ENCODE measurements around the gene TPM1. TPM values are rescaled to one million over a fixed set of nuclear protein-coding genes. Genes with fewer than 3 reads are reported as not detected.

Gene TPM1
- total and polyA plus RNA-seq, 9 of the 15 experiments (the other 6 are each of a cell fraction or from before 2014, with no cell fraction given): 8.1 to 53.9 (median 43.1) TPM

GRCh38 chr15:63030101-63030551 is 12.4 kb upstream of the TPM1 start:
- DNase-seq (ENCODE audit: extremely low read depth in 1 of 4, low spot score in 3 of 4): no peak
- Histone ChIP-seq H3K4me3 (no peak overlapping the region), H3K79me2 (ENCODE audit: control insufficient read depth, insufficient read depth, low read length) (no peaks in the 10 kb centered on the region), H3K9me3 (replicated peaks; ENCODE audit: control insufficient read depth, insufficient read depth, low read depth, low read length) (no peaks in the 10 kb centered on the region), H3K9me1 (ENCODE audit: control insufficient read depth, insufficient read depth, low read length) (peaks cover 3% of the 10 kb centered on the region), H3K36me3 (ENCODE audit: control insufficient read depth, insufficient read depth, low read length) (no peaks in the 10 kb centered on the region), H3K27me3 (ENCODE audit: control insufficient read depth in 2 of 2, insufficient read depth in 2 of 2, low read length in 2 of 2) (peaks cover 27 to 39% of the 10 kb centered on the region in 2 experiments), H3K4me1 (replicated peaks in 1 of 2; ENCODE audit: control insufficient read depth in 2 of 2, insufficient read depth in 2 of 2, low read length in 2 of 2) (no peaks in the 10 kb centered on the region), H3K27ac (ENCODE audit: extremely low read depth, low read depth, low read length) (no peak overlapping the region), H3K9ac (ENCODE audit: insufficient read depth in 1 of 2, low read depth in 2 of 2, low read length in 2 of 2) (no peak overlapping the region), H3K4me2 (ENCODE audit: insufficient read depth, low read length) (no peak overlapping the region), H2AFZ (ENCODE audit: low read depth, low read length) (no peak overlapping the region), H4K20me1 (replicated peaks; ENCODE audit: control insufficient read depth, insufficient read depth, low read length) (no peaks in the 10 kb centered on the region)
- intact Hi-C loops (cut with micrococcal nuclease): no loop called here
- POLR2A ChIA-PET: interaction anchor here (0.5 to 1.1 kb wide), 4 partner anchors 11 to 294 kb away, joined by 3 to 4 read pairs (median 3); no protein-coding TSS in a partner anchor
- CTCF ChIA-PET (ENCODE audit: low intra/inter-chr PET ratio): no interaction called here
- no peak for TF ChIP-seq E2F1 (CRISPR knock-in tag; IDR thresholded peaks at IDR 0.05)
- TF ChIP-seq JUNB (CRISPR knock-in tag; conservative IDR thresholded peaks at IDR 0.05): no peak
- TF ChIP-seq RBM17 (IDR thresholded peaks at IDR 0.05; ENCODE audit: borderline replicate concordance, low read depth, low read length): no peak
- no peak for TF ChIP-seq HDAC6 (IDR thresholded peaks at IDR 0.05; ENCODE audit: low read depth, low read length)
- no peak for TF ChIP-seq MEF2A (IDR thresholded peaks at IDR 0.05; ENCODE audit: control insufficient read depth, low read depth, low read length)
- TF ChIP-seq NCOA4 (IDR thresholded peaks at IDR 0.05; ENCODE audit: partially characterized antibody): no peak
- TF ChIP-seq ZNF134 (CRISPR knock-in tag; conservative IDR thresholded peaks at IDR 0.05): no peak
- TF ChIP-seq DNMT1 (IDR thresholded peaks at IDR 0.05): no peak
- TF ChIP-seq RAD51 (IDR thresholded peaks at IDR 0.05; ENCODE audit: borderline replicate concordance, low read depth): peak; percentile 41; the same call in 1 of the 2 replicates
- no peak for TF ChIP-seq TCF7 (IDR thresholded peaks at IDR 0.05; ENCODE audit: borderline replicate concordance)
- TF ChIP-seq USF2 (CRISPR knock-in tag; IDR thresholded peaks at IDR 0.05): peak; percentile 65
- no peak for FAIRE-seq
- no TSS peak for BruUV-seq (replicated peaks)
- ATAC-seq: no peak
- in situ Hi-C loops (cut with MboI): no loop called here
- 0% methylated on average over 5 of the region's 6 CpGs for WGBS (ENCODE audit: insufficient coverage, low coverage, missing lambda C conversion rate)
